NAMALWA (cell line): ENCODE results near the gene SCN7A.
"Not testable (repeated sequence)": the region's sequence is repeated elsewhere in the genome, so short reads cannot be mapped to it uniquely, and the experiment has no call there.

Source experiments
- DNase-seq: peaks from one replicate; pipeline ENCODE4 v3.0.0-alpha.2; 2015; ENCODE audit warnings: low spot score

SCN7A gene

DNA sequence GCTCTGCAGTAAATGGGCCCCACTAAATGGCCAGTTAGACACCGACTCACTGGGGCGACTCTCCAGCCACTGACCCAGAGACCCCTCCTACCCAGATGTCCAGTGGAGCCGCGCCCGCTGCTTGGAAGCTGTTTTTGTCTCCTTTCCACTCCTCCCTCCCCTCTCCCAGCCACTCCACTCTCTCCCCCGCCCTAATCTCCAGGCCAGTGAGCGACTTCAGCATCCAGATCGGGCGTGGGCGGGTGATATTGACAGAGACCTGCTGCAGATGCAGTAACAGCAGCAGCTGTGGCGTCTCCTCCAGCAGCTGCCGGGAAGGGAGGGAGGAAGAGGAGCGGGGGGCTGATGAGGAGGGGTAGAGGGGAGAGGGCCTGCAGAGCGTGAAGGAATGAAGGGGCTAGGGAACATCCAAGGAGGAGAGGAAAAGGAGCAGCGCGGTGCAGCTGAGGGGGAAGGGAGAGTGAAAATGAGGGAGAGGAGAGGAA, at the start of gene SCN7A:
TSS of gene SCN7A (minus strand) at position 110 of the 485 bp plus-strand sequence. CDS start 16,553 bp downstream, outside the sequence.
- no peak for DNase-seq

DNA sequence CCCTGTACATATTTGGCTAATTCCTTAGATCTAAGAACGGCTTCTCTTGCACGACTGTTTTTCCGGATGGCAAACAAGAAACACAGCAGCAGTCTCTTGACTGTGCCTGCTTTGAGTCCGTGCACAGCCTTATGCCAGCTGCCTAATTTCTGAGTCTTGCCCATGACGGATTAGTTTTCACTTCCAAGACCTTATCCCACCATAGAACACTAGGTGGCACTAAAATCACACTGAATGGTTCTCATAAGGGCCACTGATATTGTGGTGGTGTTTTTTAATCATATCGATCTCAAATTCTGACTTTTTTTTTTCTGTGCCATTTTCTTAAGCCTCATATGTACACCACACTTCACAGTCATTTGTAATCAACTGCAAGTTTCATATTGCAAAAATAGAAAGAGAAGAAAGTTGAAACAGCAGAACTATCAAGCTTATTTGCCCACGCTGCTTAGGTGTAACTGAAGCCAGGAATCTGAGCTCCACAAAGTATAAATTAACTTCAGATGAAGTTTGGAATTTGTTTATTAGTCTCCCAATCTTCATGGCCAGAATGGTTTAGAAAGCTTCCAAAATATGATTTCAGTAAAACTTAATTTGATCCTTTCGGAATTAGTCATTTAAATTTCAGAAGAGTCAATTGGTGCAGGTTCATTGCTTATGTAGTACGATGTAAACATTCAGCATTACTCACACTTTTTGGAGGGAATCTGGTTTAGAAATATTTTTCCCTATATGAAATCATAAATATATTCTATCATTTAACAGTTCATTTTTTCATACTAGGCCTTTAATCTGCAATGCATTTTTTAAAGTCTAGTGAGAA, 45.5 kb upstream of the SCN7A start:
- peak; percentile 81 for DNase-seq

DNA sequence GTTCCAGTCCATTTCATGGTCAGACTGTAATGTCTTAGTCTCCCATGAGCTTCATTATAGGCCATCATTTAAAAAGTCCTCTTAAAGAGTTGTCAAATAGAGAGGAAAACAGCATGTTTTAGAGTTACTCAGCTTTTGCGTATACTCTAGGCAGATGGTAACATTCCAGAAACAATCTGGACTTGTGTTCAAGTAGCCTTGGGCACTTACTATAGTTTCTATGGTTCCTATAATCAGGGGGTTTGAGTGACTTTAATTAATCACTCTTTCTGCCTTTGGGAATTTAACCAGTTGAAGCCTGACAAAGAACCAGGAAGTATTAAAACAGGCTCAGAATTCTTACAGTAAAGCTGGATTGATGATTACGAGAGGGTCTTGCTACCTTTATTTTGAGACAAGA, 42.1 kb upstream of the SCN7A start:
- no peak for DNase-seq

DNA sequence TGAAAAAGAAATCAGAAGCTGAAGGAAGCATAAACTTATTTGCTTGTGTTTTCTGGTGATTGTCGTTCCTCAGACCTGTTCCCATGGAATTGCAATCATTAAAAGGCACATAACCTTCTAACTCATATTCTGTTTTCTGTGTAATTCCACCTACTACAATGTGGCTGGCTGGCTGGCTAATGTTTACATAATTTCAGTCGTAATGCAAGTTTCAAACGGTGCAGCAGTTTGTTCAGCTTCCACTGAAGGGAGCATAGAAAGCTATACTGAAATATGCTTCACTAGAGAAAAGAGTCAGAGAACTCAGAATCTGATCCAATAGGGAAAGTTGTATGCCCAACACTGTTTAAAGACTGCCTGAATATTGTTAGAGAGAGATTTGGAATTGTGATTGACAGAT, 27.1 kb upstream of the SCN7A start:
- DNase-seq: no peak

DNA sequence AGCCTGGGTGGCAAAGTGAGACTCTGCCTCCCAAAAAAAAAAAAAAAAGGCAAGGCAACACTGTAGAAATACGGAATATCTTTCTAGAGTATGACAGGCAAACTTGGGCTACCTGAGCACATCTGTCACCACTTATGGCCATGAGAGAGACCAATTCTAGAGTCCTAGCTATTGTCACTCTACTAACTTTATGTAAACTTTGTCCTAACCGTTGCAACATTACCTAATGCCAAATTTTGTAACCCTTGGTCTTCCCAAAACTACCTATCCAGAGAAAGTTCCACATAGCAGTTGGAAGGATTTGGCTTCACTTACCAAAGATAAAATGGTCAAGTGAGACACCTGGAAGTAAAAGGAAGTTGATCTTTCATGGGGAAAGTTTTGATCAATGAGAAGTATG, 26.6 kb upstream of the SCN7A start:
- no peak for DNase-seq

DNA sequence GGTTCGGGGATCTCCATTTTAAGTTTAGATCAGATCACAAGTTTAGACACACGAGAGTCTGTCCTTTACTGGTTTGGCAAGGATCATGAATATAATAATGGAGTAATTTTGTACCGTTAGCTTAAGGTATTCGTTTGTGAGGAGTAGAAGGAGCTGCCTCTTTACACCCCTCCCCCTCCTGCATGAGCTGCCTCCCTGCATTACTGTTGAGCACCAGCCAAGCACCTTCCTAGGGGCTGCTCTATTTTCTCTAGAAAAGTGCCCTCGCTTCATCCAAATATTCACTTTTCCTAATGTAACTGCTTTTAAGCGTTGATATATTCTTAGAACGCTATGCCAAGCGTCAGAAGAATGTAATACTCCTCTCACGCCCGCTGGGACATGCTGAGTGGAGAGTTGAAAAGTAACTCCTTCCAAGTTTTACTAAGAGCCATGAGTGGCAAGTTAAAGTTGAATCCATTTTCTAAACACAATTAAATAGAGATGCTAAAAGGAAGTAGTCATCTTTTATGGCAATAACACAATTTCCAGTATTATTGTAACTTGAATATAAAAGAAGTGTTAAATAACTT, 25.4 kb upstream of the SCN7A start:
- no peak for DNase-seq

DNA sequence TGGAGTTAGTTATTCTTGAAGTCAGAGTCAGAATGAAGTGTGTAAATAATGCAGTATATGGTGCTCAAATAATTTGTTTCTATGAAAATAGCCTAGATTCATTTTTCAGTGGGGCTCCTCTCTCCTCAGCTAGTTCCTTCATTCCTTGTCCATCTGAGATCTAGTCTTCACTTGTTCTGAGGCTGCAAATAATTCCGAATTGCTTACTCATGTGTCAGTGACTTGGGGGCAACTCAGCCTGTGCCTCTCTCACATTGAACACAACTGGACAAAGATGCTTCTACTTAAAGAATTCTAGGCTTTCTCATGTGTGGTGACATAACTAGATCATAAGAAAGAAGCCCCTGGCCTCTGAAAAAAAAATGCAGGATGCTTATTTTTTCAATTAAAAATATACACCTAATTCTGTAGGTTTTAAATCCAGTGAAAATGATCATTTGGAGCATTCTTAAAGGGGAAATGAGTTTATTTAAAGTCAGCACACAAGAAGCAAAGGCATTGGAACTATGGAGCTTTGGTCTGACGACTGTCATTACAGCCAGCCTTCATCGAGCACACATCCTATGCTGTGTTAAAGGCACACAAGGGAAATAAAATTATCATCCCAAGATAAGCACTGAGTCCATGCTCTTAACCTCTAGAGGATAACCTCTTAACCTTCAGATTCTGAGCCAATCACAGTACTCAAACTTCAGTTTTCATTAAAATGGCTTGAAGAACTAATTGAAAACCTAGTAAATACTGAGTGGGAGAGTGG, 24.8 kb upstream of the SCN7A start:
- no peak for DNase-seq

DNA sequence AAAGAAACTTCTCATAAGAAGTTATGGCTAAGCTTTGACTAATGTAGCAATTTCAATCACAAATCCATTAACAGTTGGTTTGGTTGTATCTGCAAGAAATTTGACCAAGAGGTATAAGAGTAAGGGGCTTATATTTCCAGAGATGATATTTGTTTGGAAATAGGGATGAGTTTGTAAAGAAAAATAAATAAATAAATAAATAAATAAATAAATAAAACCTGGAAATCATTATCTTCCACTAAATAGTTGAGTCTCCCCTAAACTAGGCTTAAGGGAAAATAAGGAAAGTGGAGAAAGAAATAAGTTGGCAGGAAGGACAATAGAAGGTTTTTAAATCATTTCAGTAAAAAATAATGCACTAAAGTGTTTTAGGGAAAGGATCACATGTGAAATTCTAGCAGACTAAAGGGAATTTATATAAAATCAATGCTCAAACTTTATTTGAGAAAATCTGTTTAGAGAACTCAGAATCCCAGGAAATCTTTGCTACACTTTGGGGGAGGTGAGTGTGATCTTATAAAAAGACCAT, 23.5 kb upstream of the SCN7A start:
- no peak for DNase-seq

DNA sequence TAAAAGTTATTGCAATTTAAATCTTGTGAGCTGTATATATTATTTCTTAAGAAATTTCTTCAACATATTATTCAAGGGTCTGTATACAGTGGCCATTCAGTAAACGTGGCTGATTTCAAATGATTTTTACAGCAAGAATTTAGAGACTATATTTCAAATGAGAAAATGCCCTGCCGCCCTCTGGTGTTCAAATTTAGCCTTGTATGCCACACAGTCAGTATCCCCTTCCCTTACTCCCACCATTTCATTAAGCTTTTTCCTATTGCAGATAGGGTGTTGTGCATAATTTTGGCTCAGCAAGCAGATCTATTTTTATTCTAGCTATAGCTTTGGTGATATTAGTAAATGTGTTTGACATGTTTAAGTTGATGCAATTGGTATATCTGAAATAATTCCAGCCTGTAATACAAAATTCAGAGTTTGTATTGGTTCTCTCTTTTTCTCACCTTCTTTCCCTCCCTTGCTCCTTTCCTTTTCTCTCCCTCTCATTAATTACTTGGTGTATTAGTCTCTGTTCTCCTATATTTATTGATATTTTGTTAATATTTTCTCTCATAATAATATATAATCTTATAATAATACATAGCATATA, 22.8 kb upstream of the SCN7A start:
- peak; percentile 38 for DNase-seq

DNA sequence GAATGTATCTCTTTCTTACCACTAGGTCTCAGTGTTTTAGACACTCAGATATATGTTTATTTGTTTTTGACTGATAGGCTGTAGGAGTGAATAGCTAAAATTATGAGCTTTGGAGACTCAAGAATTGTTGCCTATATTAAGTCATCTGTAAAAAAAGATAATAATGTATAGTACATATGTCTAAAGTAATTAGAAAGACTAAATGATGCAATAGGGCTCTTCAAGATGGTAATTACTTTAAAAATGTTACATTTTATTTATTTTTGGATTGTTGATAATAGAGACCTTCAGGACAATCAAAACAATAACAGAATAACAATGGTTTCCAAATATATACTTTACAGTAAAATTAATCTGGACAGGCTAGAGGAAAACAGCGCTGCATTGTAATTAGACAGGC, 19.9 kb upstream of the SCN7A start:
- no peak for DNase-seq

DNA sequence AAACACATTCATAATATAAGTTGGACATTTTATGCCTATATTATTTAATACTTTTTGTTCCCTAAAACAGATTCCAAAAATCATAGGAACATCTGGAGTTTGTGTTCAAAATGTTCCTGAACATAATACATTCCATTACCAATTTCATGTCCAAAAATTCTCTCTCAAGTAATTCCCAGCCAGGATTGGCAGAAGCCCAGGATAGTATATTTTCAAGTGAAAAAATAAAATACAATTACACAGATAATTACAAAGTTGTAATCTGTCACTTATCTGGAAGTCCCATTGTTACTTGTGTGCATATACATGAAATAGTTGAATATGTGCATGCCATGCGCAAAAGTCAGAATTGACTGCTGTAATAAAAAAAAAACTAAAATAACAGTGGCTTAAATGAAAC, 5.2 kb upstream of the SCN7A start:
- DNase-seq: no peak

DNA sequence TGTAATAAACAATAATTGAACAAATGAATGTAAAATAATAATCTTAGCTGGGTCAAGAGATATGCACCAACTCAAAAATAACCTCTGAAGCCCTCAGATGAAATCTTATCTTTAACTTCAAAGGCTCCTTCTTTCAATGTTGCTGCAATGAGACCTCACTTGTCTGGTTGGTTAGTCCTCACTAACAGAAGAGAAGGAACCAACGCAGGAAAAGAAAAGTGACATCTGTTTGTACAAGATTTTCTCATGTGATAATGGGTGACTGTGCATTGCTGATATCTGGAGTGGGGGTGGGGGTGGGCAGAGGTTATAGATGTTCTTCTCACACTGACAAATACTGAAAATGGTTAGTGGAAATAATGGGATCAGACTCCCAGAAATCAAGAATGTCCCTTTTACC, 2.6 kb downstream of the SCN7A start:
- no peak for DNase-seq

DNA sequence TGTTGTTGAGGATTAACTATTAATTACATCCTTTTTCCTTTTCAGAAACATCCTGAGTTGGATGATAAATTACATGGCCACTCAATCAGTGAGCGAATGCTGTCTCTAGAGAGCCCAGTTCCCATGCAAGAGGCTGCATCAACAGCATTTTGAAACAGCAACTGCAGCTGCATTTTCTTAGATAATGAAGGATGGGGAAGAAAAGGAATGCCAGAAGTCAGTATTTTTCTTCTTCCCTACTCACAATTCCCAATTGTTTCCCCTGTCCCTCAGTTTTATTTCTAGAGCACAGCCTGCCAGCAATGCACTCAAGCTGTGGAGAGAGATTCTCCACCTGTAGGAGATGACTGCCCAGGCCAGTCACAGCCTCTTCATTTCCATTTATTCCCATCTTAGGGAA, 6.9 kb downstream of the SCN7A start:
- DNase-seq: no peak

DNA sequence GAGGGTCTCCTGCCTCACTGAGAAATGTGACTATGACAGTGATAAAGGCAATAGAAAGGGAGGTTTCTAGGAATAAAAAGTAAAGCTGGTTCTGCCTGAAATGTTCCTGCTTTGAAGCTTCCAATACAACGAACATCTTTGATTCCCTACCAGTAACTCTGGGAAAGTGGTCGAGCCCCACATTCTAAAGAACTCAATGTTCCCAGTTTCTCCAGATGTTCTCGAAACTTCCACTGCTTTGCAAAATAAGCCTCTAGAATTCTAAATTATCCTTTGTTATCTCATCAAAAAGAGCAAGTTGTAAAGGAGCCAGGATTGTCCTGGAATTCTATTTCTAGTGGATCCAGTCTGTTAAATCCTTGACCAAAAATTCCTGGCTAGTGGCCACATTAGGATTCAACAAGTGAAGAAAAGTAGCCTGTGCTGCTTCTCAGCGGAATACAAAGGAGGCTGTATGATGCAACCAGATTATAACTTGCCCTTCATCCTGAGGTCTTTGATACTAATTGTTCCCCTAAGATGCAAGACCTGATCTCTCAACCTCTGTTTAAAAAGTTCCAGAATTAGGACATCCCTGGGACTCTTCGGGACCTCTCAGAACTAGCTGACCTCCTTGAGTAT, 8.4 kb downstream of the SCN7A start:
- no peak for DNase-seq

DNA sequence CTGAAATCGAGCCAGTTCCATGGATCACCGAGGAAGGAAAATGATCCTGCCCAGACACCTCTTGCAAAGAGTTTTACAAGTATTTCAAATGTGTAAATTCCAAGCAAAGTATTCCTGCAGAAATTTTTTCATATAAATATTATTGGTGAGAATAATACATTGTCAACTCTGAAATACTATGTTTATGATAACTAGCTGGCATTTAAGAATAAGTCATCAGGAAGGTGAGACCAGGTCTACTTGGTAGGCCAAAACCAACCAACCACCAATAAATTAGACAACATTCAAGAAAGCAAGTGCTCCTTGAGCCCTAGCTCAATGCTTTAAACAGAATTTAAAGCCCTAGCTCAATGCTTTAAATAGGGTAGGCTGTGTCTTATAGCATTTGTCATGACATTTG, 21.7 kb downstream of the SCN7A start:
- no peak for DNase-seq

DNA sequence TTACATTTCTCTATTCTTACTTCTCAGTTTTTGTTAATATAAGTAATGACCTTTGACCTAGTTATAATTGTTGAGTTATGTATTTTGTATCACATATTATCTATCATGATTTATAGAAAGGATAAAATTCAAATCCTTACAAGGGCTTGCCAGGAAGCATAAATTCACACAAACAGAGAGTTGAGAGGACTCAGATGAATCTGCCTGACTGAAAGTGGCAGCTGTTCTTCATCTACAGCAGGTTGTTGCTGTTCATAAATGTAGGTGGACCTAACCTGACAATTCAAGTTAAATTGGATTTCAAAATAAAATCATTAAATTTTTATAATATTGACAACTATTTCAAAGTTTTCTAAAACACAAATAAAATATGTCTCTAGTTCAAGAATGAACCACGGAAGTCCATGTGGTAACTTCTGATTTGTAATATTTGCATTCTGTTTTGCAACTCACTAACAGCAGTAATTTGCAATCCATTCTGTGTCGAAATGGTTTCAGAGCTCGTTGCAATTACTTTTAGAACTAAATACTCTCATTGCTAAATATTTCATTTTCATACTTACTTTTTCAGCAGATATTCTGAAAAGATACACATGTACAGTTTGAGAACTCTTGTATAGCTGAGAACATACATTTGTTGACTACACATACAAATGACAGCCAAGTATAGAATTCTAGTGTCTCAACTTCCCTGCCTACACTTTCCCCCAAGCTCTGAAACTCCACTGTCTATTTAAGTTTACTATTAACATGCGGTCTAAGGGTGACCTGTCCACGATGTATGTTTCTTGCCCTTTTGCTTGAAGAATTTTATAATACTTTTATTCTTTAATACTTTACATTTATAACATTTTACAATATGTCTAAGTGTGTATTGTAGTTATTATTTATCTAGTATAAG, 25.7 kb downstream of the SCN7A start:
- no peak for DNase-seq

DNA sequence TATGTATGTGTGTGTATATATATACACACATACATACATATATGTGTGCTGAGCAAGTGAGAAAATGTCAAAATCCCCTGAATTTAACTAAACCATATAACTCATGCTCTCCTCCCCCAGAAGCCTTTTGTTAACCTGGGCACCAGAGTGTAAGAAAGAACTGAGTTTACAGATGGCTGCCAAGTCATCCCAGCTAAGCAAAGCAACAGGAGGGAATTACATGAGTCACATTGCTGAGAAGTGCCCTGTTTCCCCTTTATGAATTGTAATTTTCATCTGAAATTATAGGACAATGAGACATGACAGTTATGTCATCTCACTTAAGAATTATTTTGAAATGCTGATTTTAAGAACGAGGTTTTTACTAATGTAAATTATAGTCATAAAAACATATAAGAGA, 29.9 kb downstream of the SCN7A start:
- no peak for DNase-seq

DNA sequence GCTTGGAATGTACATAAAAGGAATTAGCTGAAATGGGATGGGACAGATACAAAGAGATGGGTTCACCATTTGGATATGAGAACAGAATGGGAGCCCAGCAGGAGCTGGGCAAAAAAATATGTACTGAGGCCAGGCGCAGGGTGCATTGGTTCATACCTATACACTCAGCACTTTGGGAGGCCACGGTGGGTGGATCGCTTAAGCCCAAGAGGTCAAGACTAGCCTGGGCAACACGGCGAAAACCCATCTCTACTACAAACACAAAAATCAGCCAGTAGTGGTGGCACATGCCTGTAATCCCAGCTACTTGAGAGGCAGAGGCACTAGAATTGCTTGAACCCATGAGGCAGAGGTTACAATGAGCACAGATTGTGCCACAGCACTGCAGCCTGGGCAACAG, 30.4 kb downstream of the SCN7A start:
- DNase-seq: no peak

DNA sequence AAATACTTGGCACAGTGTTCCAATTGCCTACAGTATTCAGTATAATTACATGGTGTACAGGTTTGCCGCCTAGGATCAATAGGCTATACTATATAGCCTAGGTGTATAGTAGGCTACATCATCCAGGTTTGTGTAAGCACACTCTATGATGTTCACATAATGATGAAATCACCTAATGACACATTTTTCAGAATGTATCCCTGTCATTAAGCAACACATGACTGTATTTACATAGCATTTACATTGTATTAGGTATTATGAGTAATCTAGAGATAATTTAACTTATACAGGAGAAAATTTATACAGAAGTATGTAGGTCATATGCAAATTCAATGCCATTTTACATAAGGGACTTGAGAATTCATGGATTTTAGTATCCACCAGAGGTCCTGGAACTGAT, 35.4 kb downstream of the SCN7A start:
- DNase-seq: no peak

DNA sequence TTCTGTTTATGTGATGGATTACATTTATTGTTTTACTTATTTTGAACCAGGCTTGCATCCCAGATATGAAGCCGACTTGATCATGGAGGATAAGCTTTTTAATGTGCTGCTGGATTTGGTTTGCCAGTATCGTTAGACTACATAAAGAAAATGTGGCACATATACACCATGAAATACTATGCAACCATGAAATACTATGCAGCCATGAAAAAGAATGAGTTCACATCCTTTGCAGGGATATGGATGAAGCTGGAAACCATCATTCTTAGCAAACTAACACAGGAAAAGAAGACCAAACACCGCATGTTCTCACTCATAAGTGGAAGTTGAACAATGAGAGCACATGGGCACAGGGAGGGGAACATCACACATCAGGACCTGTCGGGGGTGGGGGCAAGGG, 38.2 kb downstream of the SCN7A start:
- DNase-seq: not testable (repeated sequence)
